Hematopoietic multipotent progenitor cell (in vitro differentiated cells): ENCODE results near the gene NTNG1. TPM values are rescaled to one million over a fixed set of nuclear protein-coding genes. Genes with fewer than 3 reads are reported as not detected.

Experiments used
- DNase-seq, 3 donors: peaks; one replicate each; pipeline ENCODE4 v3.0.0-alpha.2; 2011 to 2015; ENCODE audit warnings: low read depth in 2 of 3, low spot score in 2 of 3
- total RNA-seq: library from RNA; depleted of rRNA; stranded (reverse); fragments of >200 nt; gene quantifications from one replicate; pipeline ENCODE4 v1.2.3, GENCODE V29; 2012

Gene NTNG1
- total RNA-seq, 1 donor, result under 0.01 TPM

DNA sequence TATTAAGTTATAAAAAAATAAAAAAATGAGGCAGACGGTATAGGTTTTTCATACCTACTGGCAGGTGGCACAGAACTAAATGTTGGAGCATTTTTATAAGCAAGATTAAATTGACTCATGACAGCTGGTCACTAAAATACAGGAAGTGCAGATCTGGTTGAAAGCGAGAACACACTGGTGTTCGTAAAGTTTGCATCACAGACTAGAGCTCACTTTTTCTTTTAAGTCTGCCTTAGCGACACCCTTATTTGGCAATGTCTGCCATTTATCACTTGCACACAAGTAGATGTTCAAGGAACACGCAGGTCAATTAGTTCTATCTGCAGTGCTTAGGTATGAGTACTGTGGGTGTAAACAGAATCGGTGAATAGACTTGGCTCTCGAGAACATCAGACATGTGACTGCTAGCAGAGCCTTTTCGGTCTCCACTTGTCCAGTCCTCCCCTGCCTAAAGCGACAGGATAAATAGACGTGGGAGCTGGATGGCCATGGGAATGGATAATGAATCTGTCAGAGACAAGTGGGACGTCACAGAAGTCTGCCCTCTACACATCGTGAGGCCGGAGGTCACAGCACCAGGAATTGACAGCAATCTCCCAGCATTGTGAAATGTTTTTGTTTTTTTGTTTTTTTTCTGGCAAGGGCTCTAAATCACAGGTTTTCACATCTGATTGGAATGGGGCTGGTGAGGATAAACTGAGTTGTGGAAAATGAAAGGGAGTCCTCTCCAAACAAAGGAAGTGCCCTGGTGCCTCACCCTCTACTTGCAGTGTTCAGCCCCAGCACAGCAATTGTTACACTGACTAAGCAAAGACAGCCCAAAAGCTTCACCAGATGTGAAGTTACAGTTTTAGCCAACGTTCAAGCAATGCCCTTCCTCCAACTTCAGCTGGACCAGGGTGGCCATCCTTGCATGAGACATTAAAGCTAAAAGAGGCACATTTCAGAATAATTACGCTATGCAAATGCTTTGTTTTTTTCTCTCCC lies 248.9 kb downstream of the NTNG1 start:
- DNase-seq, result no peak

DNA sequence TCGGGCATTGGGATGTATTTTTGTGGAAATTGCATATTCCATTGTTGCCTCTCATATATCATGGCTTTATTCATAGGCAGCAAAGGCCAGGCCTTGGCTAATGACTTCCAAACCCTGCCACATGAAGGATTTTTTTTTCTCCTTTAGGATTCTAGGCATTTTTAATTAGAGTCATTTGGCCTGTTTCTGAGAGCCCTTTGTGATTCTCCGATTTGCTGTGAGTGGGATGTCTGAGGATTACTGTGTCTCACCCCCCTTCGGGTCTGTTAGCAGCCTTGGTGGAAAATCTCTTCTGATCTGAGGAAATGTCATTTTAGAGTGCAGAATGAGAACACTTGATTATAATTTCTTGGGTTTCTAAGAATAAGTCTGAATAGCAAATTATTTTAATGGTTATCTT lies 253.5 kb downstream of the NTNG1 start:
- no peak for DNase-seq

DNA sequence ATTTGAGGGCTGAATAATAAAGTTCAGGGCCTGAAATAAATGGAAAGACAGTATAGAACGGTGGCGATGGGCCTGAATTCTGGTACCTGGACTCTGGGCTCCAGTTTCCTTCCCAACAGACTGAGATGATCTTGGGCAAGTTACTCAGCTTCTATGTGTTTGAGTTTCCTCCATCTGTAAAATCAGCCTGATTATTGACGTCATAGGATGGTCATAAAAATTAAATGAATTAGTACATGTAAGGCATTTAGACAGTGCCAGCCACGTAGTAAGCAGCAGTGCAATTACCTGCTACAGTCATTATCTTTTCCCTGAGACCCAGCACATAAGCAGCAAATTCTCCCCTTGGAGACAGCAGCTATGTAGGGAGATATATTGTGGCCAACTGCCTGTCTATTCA lies 260.9 kb downstream of the NTNG1 start:
- DNase-seq, result no peak

GRCh38 chr1:107404756-107405155 lies 263.9 kb downstream of the NTNG1 start:
- no peak for DNase-seq

GRCh38 chr1:107405236-107405635 lies 264.4 kb downstream of the NTNG1 start:
- DNase-seq, result peak in 2 of 3 donors; percentile 14 to 64

GRCh38 chr1:107407011-107407410 lies 266.2 kb downstream of the NTNG1 start:
- DNase-seq, result no peak

- DNase-seq, result no peak
Observed at GRCh38 chr1:107413546-107413945, 272.7 kb downstream of the NTNG1 start.

DNA sequence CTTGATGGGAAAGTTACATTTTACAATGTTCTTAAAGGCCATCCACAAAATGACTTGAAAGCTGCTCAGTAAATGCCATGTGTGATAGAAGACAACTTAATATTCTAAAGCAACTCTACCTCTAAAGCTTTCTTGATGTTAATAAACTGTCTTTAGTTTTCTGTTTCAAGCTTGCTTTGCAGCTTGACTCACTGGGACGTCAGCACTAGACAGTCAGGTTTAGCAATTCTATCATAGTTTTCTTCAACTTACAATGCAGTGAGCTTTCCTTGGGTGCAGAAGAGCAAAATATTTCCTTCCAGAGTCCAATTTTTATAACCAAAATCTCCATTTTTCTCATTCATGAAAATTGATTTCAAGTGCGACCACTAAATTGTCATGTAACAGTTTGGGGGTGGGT lies 273.1 kb downstream of the NTNG1 start:
- no peak for DNase-seq

- DNase-seq, result no peak
Observed at GRCh38 chr1:107414550-107414949, 273.7 kb downstream of the NTNG1 start.

- no peak for DNase-seq
Observed at GRCh38 chr1:107415241-107415640, 274.4 kb downstream of the NTNG1 start.

- DNase-seq, result no peak
Observed at GRCh38 chr1:107419003-107419402, 278.2 kb downstream of the NTNG1 start.

DNA sequence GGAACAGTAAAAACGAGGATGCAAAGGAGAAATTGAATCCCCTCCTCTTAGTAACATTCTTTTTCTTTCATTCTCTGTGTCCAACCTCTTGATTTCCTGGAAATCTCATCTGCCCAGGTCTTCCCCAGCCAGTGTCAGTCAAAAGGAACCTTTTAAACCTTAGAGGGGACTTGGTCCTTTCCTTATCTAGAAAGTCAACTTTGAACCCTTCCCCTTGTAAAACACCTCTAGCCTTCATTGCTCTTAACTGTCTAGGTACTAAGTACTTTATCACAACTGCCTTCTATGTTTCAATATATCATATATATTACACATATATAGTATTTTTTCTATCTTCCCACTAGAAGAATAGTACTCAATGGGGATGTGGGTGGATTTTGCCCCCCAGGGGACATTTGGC lies 282.1 kb downstream of the NTNG1 start:
- DNase-seq, result no peak

- DNase-seq, result peak in 2 of 3 donors; percentile 35 to 56
Observed at GRCh38 chr1:107430540-107431228, 289.8 kb downstream of the NTNG1 start.

GRCh38 chr1:107432108-107432507 lies 291.3 kb downstream of the NTNG1 start:
- no peak for DNase-seq

DNA sequence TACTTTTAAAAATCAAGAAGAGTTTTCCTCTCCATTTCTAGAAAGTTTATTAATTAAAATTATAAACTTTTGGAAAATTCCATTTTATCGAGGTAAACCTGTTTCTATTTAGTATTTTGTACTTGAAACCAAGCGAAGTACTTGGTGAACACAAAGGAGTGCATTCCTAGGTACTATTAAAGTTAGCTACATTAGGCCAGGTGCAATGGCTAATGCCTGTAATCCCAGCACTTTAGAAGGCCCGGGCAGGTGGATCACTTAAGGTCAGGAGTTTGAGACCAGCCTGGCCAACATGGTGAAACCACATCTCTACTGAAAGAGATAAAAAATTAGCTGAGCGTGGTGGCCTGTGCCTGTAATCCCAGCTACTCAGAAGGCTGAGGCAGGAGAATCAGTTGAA lies 292.2 kb downstream of the NTNG1 start:
- no peak for DNase-seq

GRCh38 chr1:107433635-107434360 lies 293.0 kb downstream of the NTNG1 start:
- DNase-seq, result no peak

DNA sequence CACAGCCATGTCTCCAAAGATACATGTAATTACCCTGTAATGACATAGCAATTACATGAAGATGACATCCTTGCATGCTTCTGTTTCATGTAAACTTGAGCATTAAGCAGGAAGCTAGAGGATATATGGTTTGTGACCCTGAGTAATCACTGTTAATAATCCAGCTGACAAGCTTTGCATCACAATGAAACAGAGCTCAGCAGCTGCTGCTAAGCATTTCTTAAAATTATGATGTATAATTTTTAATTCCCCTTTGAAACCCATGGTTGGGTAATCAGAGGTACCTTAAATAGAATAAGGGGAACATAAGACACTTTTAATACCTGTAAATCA lies 293.5 kb downstream of the NTNG1 start:
- DNase-seq, result no peak

GRCh38 chr1:107436552-107437241 lies 295.9 kb downstream of the NTNG1 start:
- DNase-seq, result no peak

DNA sequence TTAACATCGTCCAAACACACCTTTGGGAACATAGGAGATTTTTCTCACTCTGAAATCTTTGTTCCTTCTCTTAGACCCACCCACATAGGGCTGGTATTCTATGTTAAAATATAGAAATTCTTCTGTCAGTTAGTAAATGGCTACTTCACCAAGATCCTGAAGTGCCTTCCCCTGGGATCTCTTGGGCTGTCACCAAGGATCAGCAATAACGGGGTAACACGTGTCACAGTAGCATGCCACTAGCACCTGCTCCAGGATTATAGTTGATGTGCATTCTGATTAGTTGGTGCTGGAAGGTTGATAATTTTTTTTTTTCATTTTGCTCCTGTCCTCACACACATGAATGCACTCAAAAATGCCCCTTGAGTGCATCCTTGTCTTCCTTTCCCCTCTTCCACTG lies 298.7 kb downstream of the NTNG1 start:
- DNase-seq, result no peak

GRCh38 chr1:107442551-107442950 lies 301.7 kb downstream of the NTNG1 start:
- DNase-seq, result no peak

- DNase-seq, result no peak
Observed at GRCh38 chr1:107443027-107443426, 302.2 kb downstream of the NTNG1 start.
